IMR-90 (cell line): ENCODE measurements around the gene PRKCH. TPM values are rescaled to one million over a fixed set of nuclear protein-coding genes. Genes with fewer than 3 reads are reported as not detected.

ENCODE experiments used
- ATAC-seq: fragments of 200-7000 bp; cut with Tn5 transposase; 2 replicates; pipeline ENCODE4 v1.9.1; 2020; ENCODE audit warnings: low read depth, mild to moderate bottlenecking, moderate library complexity
- BruUV-seq: library from RNA; stranded (reverse); fragments of 400-500 nt; replicated peaks from 2 replicates; lab custom pipeline; 2021; lab: Mats Ljungman, UMichigan
- CTCF ChIA-PET: fragments of 300-600 bp; formaldehyde crosslinking; extraction: SDS; loops from one replicate; lab custom pipeline; 2021; ENCODE audit warnings: antibody characterized with exemption; lab: Yijun Ruan, JAX
- POLR2A ChIA-PET: fragments of 300-600 bp; sonication (Branson Sonifier 250); formaldehyde crosslinking; loops from one replicate; lab custom pipeline; 2022; ENCODE audit warnings: antibody characterized with exemption; ENCODE audit not compliant: unreplicated experiment; lab: Charles Lee
- DNase-seq: peaks from one replicate; pipeline ENCODE4 v3.0.0; 2013
- H2AFZ ChIP-seq: replicated peaks from 2 replicates; pipeline ENCODE3; 2013; ENCODE audit warnings: low read length, mild to moderate bottlenecking; ENCODE audit not compliant: poor library complexity
- H2AK5ac ChIP-seq: 2 replicates; pipeline ENCODE4 v1.6.1; 2013; ENCODE audit warnings: low read depth, low read length, inconsistent platforms
- H2AK9ac ChIP-seq: replicated peaks from 2 replicates; pipeline ENCODE3; 2013; ENCODE audit warnings: mild to moderate bottlenecking, low read depth, low read length, moderate library complexity; ENCODE audit not compliant: poor library complexity
- H2BK120ac ChIP-seq: 2 replicates; pipeline ENCODE4 v1.6.1; 2013; ENCODE audit warnings: low read depth, low read length, inconsistent platforms
- H2BK15ac ChIP-seq: 3 replicates; pipeline ENCODE4 v1.6.1; 2013; ENCODE audit warnings: low read depth, low read length, inconsistent platforms
- H2BK20ac ChIP-seq: 2 replicates; pipeline ENCODE4 v1.6.1; 2013; ENCODE audit warnings: low read depth, mild to moderate bottlenecking, inconsistent platforms, low read length, moderate library complexity
- H2BK5ac ChIP-seq: 2 replicates; pipeline ENCODE4 v1.6.1; 2013; ENCODE audit warnings: mild to moderate bottlenecking, low read depth, low read length, inconsistent platforms; ENCODE audit not compliant: poor library complexity, severe bottlenecking
- H3K14ac ChIP-seq: replicated peaks from 2 replicates; pipeline ENCODE4 v1.6.1; 2013; ENCODE audit warnings: low read depth, low read length, inconsistent platforms
- H3K18ac ChIP-seq: 2 replicates; pipeline ENCODE4 v1.6.1; 2013; ENCODE audit warnings: low read depth, low read length, control low read depth
- H3K23ac ChIP-seq: 2 replicates; pipeline ENCODE4 v1.6.1; 2013; ENCODE audit warnings: low read depth, low read length, inconsistent platforms
- H3K27ac ChIP-seq: 2 replicates; pipeline ENCODE4 v1.5.1; 2013; ENCODE audit warnings: mild to moderate bottlenecking, control low read depth, low read length; ENCODE audit not compliant: insufficient read depth
- H3K27me3 ChIP-seq: 2 replicates; pipeline ENCODE4 v1.6.1; 2013; ENCODE audit warnings: low read length; ENCODE audit not compliant: control insufficient read depth, insufficient read depth
- H3K36me3 ChIP-seq: 2 replicates; pipeline ENCODE4 v1.6.1; 2013; ENCODE audit warnings: low read length, mixed read lengths; ENCODE audit not compliant: control insufficient read depth, insufficient read depth
- H3K4ac ChIP-seq: 2 replicates; pipeline ENCODE4 v1.6.1; 2013; ENCODE audit warnings: low read depth, low read length, inconsistent platforms
- H3K4me1 ChIP-seq: 2 replicates; pipeline ENCODE4 v1.6.1; 2013; ENCODE audit warnings: low read length, mixed read lengths; ENCODE audit not compliant: control insufficient read depth, insufficient read depth
- H3K4me2 ChIP-seq: 2 replicates; pipeline ENCODE4 v1.6.1; 2013; ENCODE audit warnings: low read depth, mild to moderate bottlenecking, control low read depth, low read length, moderate library complexity
- H3K4me3 ChIP-seq: 2 replicates; pipeline ENCODE4 v1.5.1; 2013; ENCODE audit warnings: low read depth, mild to moderate bottlenecking, control low read depth, low read length, moderate library complexity; ENCODE audit not compliant: insufficient read depth
- H3K56ac ChIP-seq: 2 replicates; pipeline ENCODE4 v1.6.1; 2013; ENCODE audit warnings: low read length, inconsistent platforms; ENCODE audit not compliant: insufficient read depth; ENCODE audit errors: extremely low read depth
- H3K79me1 ChIP-seq, 2 experiments: 2 replicates each; pipeline ENCODE4 v1.6.1; 2013; ENCODE audit warnings: low read length in 2 of 2, inconsistent platforms in 1 of 2, low read depth in 1 of 2
- H3K9ac ChIP-seq: 2 replicates; pipeline ENCODE4 v1.6.1; 2013; ENCODE audit warnings: low read depth, low read length, control low read depth
- H3K9me1 ChIP-seq: 2 replicates; pipeline ENCODE4 v1.6.1; 2013; ENCODE audit warnings: low read length, inconsistent platforms; ENCODE audit not compliant: insufficient read depth
- H3K9me3 ChIP-seq: 2 replicates; pipeline ENCODE4 v1.6.1; 2013; ENCODE audit warnings: low read length; ENCODE audit not compliant: control insufficient read depth, insufficient read depth
- H4K20me1 ChIP-seq: 2 replicates; pipeline ENCODE4 v1.6.1; 2013; ENCODE audit warnings: low read length, inconsistent platforms; ENCODE audit not compliant: insufficient read depth
- H4K5ac ChIP-seq: 2 replicates; pipeline ENCODE4 v1.6.1; 2013; ENCODE audit warnings: mild to moderate bottlenecking, low read depth, low read length, control low read depth
- H4K8ac ChIP-seq, 2 experiments: 2 replicates each; pipeline ENCODE4 v1.6.1; 2013; ENCODE audit warnings: low read depth in 2 of 2, low read length in 2 of 2, control low read depth in 1 of 2, inconsistent platforms in 1 of 2
- H4K91ac ChIP-seq: 2 replicates; pipeline ENCODE4 v1.6.1; 2013; ENCODE audit warnings: low read depth, low read length, inconsistent platforms; ENCODE audit not compliant: insufficient read depth
- BHLHE40 ChIP-seq: fragments of 150-350 bp; IDR thresholded peaks from 2 replicates; pipeline ENCODE4 v1.6.1; 2016; ENCODE audit warnings: mild to moderate bottlenecking, low read depth, low read length
- CEBPB ChIP-seq: IDR thresholded peaks from 2 replicates; pipeline ENCODE4 v1.6.1; 2012; ENCODE audit warnings: low read depth, low read length, improper control_type of control experiment
- CHD1 ChIP-seq: IDR thresholded peaks from 2 replicates; pipeline ENCODE4 v1.6.1; 2012; ENCODE audit warnings: low read depth, low read length, improper control_type of control experiment
- CTCF ChIP-seq: conservative IDR thresholded peaks from 2 replicates; pipeline ENCODE4 v1.5.1; 2012; ENCODE audit warnings: mild to moderate bottlenecking, low read depth, low read length, improper control_type of control experiment
- ELK1 ChIP-seq: fragments of 150-350 bp; IDR thresholded peaks from 2 replicates; pipeline ENCODE4 v1.6.1; 2016; ENCODE audit warnings: low read depth, mild to moderate bottlenecking, low read length, moderate library complexity, borderline replicate concordance
- FOS ChIP-seq: fragments of 150-350 bp; IDR thresholded peaks from 2 replicates; pipeline ENCODE4 v1.6.1; 2016; ENCODE audit warnings: low read depth, low read length
- MAFK ChIP-seq: IDR thresholded peaks from 2 replicates; pipeline ENCODE4 v1.6.1; 2012; ENCODE audit warnings: low read depth, low read length, improper control_type of control experiment
- MAZ ChIP-seq: IDR thresholded peaks from 2 replicates; pipeline ENCODE4 v1.6.1; 2012; ENCODE audit warnings: low read depth, mild to moderate bottlenecking, low read length, improper control_type of control experiment, moderate library complexity, borderline replicate concordance
- MXI1 ChIP-seq: IDR thresholded peaks from 2 replicates; pipeline ENCODE4 v1.6.1; 2012; ENCODE audit warnings: low read depth, mild to moderate bottlenecking, low read length, moderate library complexity, borderline replicate concordance
- NFE2L2 ChIP-seq: fragments of 150-350 bp; IDR thresholded peaks from 2 replicates; pipeline ENCODE4 v1.6.1; 2016; ENCODE audit warnings: low read depth, mild to moderate bottlenecking, low read length
- POLR2A ChIP-seq: IDR thresholded peaks from 2 replicates; pipeline ENCODE4 v1.6.1; 2012; ENCODE audit warnings: mild to moderate bottlenecking, low read depth, low read length
- RAD21 ChIP-seq: IDR thresholded peaks from 2 replicates; pipeline ENCODE4 v1.6.1; 2012; ENCODE audit warnings: low read length, improper control_type of control experiment
- RCOR1 ChIP-seq: IDR thresholded peaks from 2 replicates; pipeline ENCODE4 v1.6.1; 2012; ENCODE audit warnings: mild to moderate bottlenecking, low read length, improper control_type of control experiment; ENCODE audit not compliant: insufficient replicate concordance
- RFX5 ChIP-seq: IDR thresholded peaks from 2 replicates; pipeline ENCODE4 v1.8.0; 2012; ENCODE audit warnings: low read depth, mild to moderate bottlenecking, low read length, moderate library complexity
- SMC3 ChIP-seq: fragments of 150-350 bp; IDR thresholded peaks from 2 replicates; pipeline ENCODE4 v1.6.1; 2016; ENCODE audit warnings: low read depth, mild to moderate bottlenecking, antibody characterized with exemption, low read length, moderate library complexity
- USF2 ChIP-seq: fragments of 150-350 bp; IDR thresholded peaks from 2 replicates; pipeline ENCODE4 v1.6.1; 2017; ENCODE audit warnings: mild to moderate bottlenecking, antibody characterized with exemption, low read length, low read depth
- WGBS, 2 experiments: methylation state at CpG; one replicate each; pipeline versions ENCODE4 v1.1.5 to v1.1.7; 2013; ENCODE audit warnings: missing lambda C conversion rate in 2 of 2; ENCODE audit not compliant: insufficient read length in 1 of 2; ENCODE audit errors: extremely low coverage in 2 of 2; 5-methylcytosine and 5-hydroxymethylcytosine counted together
- dilution Hi-C: fragments of 300-500 bp; cut with HindIII; formaldehyde crosslinking; loops from one replicate; pipeline ENCODE4 v1.14.3; 2018; ENCODE audit warnings: low sequenced_read_pairs; ENCODE audit not compliant: unreplicated experiment
- in situ Hi-C: fragments of 300-500 bp; cut with MboI; formaldehyde crosslinking; loops from 3 replicates; pipeline ENCODE4 v1.14.3; 2019; ENCODE audit warnings: low sequenced_read_pairs, inconsistent platforms, mixed read lengths
- intact Hi-C: fragments of 100-400 bp; cut with micrococcal nuclease; formaldehyde crosslinking; loops from 2 replicates; pipeline ENCODE4 v1.10.0; 2022
- polyA plus RNA-seq, 3 experiments: library from polyadenylated mRNA; depleted of rRNA; stranded (reverse); fragments of >200 nt; gene quantifications; 2 replicates each; pipeline ENCODE4 v1.2.3, GENCODE V29; 2012; ENCODE audit warnings: low replicate concordance in 1 of 3
- total RNA-seq: library from RNA; depleted of rRNA; stranded (reverse); fragments of >200 nt; gene quantifications from 2 replicates; pipeline ENCODE4 v1.2.3, GENCODE V29; 2012

Gene PRKCH
- total and polyA plus RNA-seq, 2 of the 4 experiments (the other 2 are of a cell fraction) = 1.6 to 2.3 TPM

GRCh38 chr14:61456720-61457119 is 135.3 kb downstream of the PRKCH start:
- BruUV-seq = no TSS peak
- ChIA-PET POLR2A (no interaction called here), CTCF (no interaction called here)
- Histone ChIP-seq H2AK9ac (no peak overlapping the region), H3K4me1 (no peaks in the 10 kb centered on the region), H2BK120ac (no peak overlapping the region), H4K91ac (no peak overlapping the region), H2BK15ac (no peak overlapping the region), H3K4me2 (no peak overlapping the region), H3K4ac (no peak overlapping the region), H3K27me3 (peaks cover 19% of the 10 kb centered on the region), H3K4me3 (no peak overlapping the region), H3K9me1 (no peaks in the 10 kb centered on the region), H3K56ac (no peak overlapping the region), H3K27ac (no peak overlapping the region), H2AFZ (no peak overlapping the region), H4K20me1 (no peaks in the 10 kb centered on the region), H3K14ac (no peak overlapping the region), H3K9ac (no peak overlapping the region), H2AK5ac (no peak overlapping the region), H3K36me3 (no peaks in the 10 kb centered on the region), H3K23ac (no peak overlapping the region), H4K8ac (no peak overlapping the region), H3K9me3 (no peaks in the 10 kb centered on the region), H3K18ac (no peak overlapping the region), H2BK5ac (no peak overlapping the region), H2BK20ac (no peak overlapping the region), H3K79me1 (no peaks in the 10 kb centered on the region), H4K5ac (no peak overlapping the region)
- WGBS, 2 experiments = 8% methylated on average over 2 of the region's 12 CpGs; no CpG with 5 or more reads in 1 of the 2 experiments
- in situ Hi-C loops (loop anchor here (5.0 kb wide), 2 partner anchors 381 to 671 kb away; no protein-coding TSS in a partner anchor), dilution Hi-C loops (loop anchor here (25.0 kb wide), 1 partner anchor 256 kb away; no protein-coding TSS in a partner anchor), intact Hi-C loops (loop anchor here (1.0 to 2.0 kb wide), 2 partner anchors 160 to 381 kb away; no protein-coding TSS in a partner anchor)
- DNase-seq (peak; percentile 73), ATAC-seq (peak; percentile 91)
- no peak for TF ChIP-seq MXI1
- TF ChIP-seq CTCF = peak; percentile 87
- no peak for TF ChIP-seq FOS
- TF ChIP-seq MAFK = no peak
- TF ChIP-seq USF2 = no peak
- TF ChIP-seq NFE2L2 = no peak
- TF ChIP-seq RFX5 = no peak
- no peak for TF ChIP-seq MAZ
- TF ChIP-seq POLR2A = peak; percentile 35; the same call in 1 of the 2 replicates
- no peak for TF ChIP-seq RCOR1
- no peak for TF ChIP-seq CEBPB
- TF ChIP-seq ELK1 = no peak
- TF ChIP-seq RAD21 = peak; percentile 91
- no peak for TF ChIP-seq BHLHE40
- TF ChIP-seq SMC3 = peak; percentile 90
- TF ChIP-seq CHD1 = no peak
